OCI-LY7 (cell line): ENCODE measurements around the gene ALDH1L2. TPM values are rescaled to one million over a fixed set of nuclear protein-coding genes. Genes with fewer than 3 reads are reported as not detected.

Experiments
- BruUV-seq: library from RNA; stranded (reverse); fragments of 400-500 nt; replicated peaks from 2 replicates; lab custom pipeline; 2021; lab: Mats Ljungman, UMichigan
- CTCF ChIA-PET: fragments of 300-600 bp; sonication (Branson Sonifier 250); formaldehyde crosslinking; loops from one replicate; lab custom pipeline; 2022; ENCODE audit warnings: antibody characterized with exemption; ENCODE audit not compliant: unreplicated experiment; lab: Charles Lee
- POLR2A ChIA-PET: fragments of 300-600 bp; sonication (Branson Sonifier 250); formaldehyde crosslinking; loops from one replicate; lab custom pipeline; 2022; ENCODE audit warnings: antibody characterized with exemption; lab: Charles Lee
- DNase-seq: peaks from one replicate; pipeline ENCODE4 v3.0.0-alpha.2; 2015; ENCODE audit warnings: low spot score
- H2AFZ ChIP-seq: fragments of 200-600 bp; sonication (generic), shearing (Covaris generic); 2 replicates; pipeline ENCODE4 v1.6.1; 2014; ENCODE audit warnings: mild to moderate bottlenecking, antibody characterized with exemption, low read length, moderate library complexity
- H3K27ac ChIP-seq: fragments of 200-600 bp; sonication (generic); 2 replicates; pipeline ENCODE4 v1.5.1; 2014; ENCODE audit warnings: mixed run types, low read depth, mild to moderate bottlenecking, moderate library complexity, low read length, inconsistent platforms; ENCODE audit not compliant: poor library complexity, severe bottlenecking
- H3K36me3 ChIP-seq: fragments of 200-600 bp; sonication (generic); 2 replicates; pipeline ENCODE4 v1.6.1; 2014; ENCODE audit warnings: mild to moderate bottlenecking, antibody characterized with exemption, low read length, moderate library complexity, mixed read lengths; ENCODE audit not compliant: insufficient read depth
- H3K4me1 ChIP-seq: fragments of 200-600 bp; sonication (generic); 2 replicates; pipeline ENCODE4 v1.5.1; 2014; ENCODE audit warnings: mild to moderate bottlenecking, low read length; ENCODE audit not compliant: insufficient read depth, poor library complexity, severe bottlenecking
- H3K4me2 ChIP-seq: fragments of 200-600 bp; sonication (generic); 2 replicates; pipeline ENCODE4 v1.6.1; 2014; ENCODE audit warnings: mild to moderate bottlenecking, low read length
- H3K4me3 ChIP-seq: fragments of 200-600 bp; sonication (generic); 2 replicates; pipeline ENCODE4 v1.5.1; 2014; ENCODE audit warnings: mild to moderate bottlenecking, low read depth, low read length; ENCODE audit not compliant: poor library complexity, severe bottlenecking
- H3K79me2 ChIP-seq: fragments of 200-600 bp; sonication (generic); 2 replicates; pipeline ENCODE4 v1.6.1; 2016; ENCODE audit warnings: low read depth, mild to moderate bottlenecking, low read length, moderate library complexity, mixed read lengths; ENCODE audit not compliant: insufficient read depth
- H3K9me2 ChIP-seq: fragments of 200-600 bp; sonication (generic); 2 replicates; pipeline ENCODE4 v1.6.1; 2016; ENCODE audit warnings: mild to moderate bottlenecking, low read length, mixed read lengths; ENCODE audit not compliant: insufficient read depth
- H3K9me3 ChIP-seq: fragments of 200-600 bp; sonication (generic); 2 replicates; pipeline ENCODE4 v1.6.1; 2014; ENCODE audit warnings: mild to moderate bottlenecking, mixed run types, low read length, mixed read lengths
- H4K20me1 ChIP-seq: fragments of 200-600 bp; sonication (generic); 2 replicates; pipeline ENCODE4 v1.6.1; 2014; ENCODE audit warnings: mild to moderate bottlenecking, antibody characterized with exemption, low read length, moderate library complexity, mixed read lengths; ENCODE audit not compliant: insufficient read depth
- CTCF ChIP-seq: fragments of 200-600 bp; sonication (generic); conservative IDR thresholded peaks from 2 replicates; pipeline ENCODE4 v1.5.1; 2014; ENCODE audit warnings: mild to moderate bottlenecking, antibody characterized with exemption, low read length, moderate library complexity, mixed read lengths
- EZH2phosphoT487 ChIP-seq: fragments of 200-600 bp; sonication (generic); IDR thresholded peaks from 2 replicates; pipeline ENCODE4 v1.6.1; 2018; ENCODE audit warnings: low read depth, borderline replicate concordance, mild to moderate bottlenecking, mixed run types, antibody characterized with exemption, low read length, moderate library complexity, mixed read lengths
- intact Hi-C: fragments of 100-400 bp; cut with micrococcal nuclease; formaldehyde crosslinking; loops from one replicate; pipeline ENCODE4 v1.10.0; 2022; ENCODE audit not compliant: unreplicated experiment
- total RNA-seq, 2 experiments: library from RNA; depleted of rRNA in 1 of 2; stranded (reverse); fragments of >200 nt in 1 of 2; shearing (Covaris generic) in 1 of 2; gene quantifications; 2 replicates each; pipeline ENCODE4 v1.2.3, GENCODE V29; 2014 to 2022

The ALDH1L2 gene
- total RNA-seq, 2 experiments from 2014 or later: 0.25 TPM; not detected in 1

- Histone ChIP-seq H3K36me3 (no peaks in the 10 kb centered on the region), H3K4me1 (peaks cover 14% of the 10 kb centered on the region), H4K20me1 (no peaks in the 10 kb centered on the region), H3K4me2 (no peak overlapping the region), H3K9me2 (no peaks in the 10 kb centered on the region), H3K27ac (no peak overlapping the region), H3K9me3 (no peaks in the 10 kb centered on the region), H3K4me3 (no peak overlapping the region), H2AFZ (no peak overlapping the region), H3K79me2 (no peaks in the 10 kb centered on the region)
- intact Hi-C loops: no loop called here
- no peak for TF ChIP-seq EZH2phosphoT487
- no peak for TF ChIP-seq CTCF
- CTCF ChIA-PET: no interaction called here
- no TSS peak for BruUV-seq
- POLR2A ChIA-PET: no interaction called here
- DNase-seq: no peak
Observed at GRCh38 chr12:105047308-105047707, 37.0 kb downstream of the ALDH1L2 start.

GRCh38 chr12:105041186-105041585, 43.1 kb downstream of the ALDH1L2 start:
- POLR2A ChIA-PET: no interaction called here
- Histone ChIP-seq H3K36me3 (no peaks in the 10 kb centered on the region), H3K4me2 (no peak overlapping the region), H2AFZ (no peak overlapping the region), H4K20me1 (no peaks in the 10 kb centered on the region), H3K9me3 (no peaks in the 10 kb centered on the region), H3K79me2 (no peaks in the 10 kb centered on the region), H3K4me3 (no peak overlapping the region), H3K9me2 (no peaks in the 10 kb centered on the region), H3K27ac (no peak overlapping the region), H3K4me1 (peaks cover 4% of the 10 kb centered on the region)
- intact Hi-C loops: no loop called here
- no peak for DNase-seq
- TF ChIP-seq CTCF (no peak), EZH2phosphoT487 (no peak)
- CTCF ChIA-PET: no interaction called here
- no TSS peak for BruUV-seq

- no peak for DNase-seq
- no peaks in the 10 kb centered on the region for H3K9me3 ChIP-seq
- no peaks in the 10 kb centered on the region for H3K36me3 ChIP-seq
- no peaks in the 10 kb centered on the region for H3K79me2 ChIP-seq
- H3K4me1 ChIP-seq: peaks cover 4% of the 10 kb centered on the region
- intact Hi-C loops: no loop called here
- H3K27ac ChIP-seq: no peak overlapping the region
- ChIA-PET POLR2A (interaction anchor here (0.6 to 0.7 kb wide), 2 partner anchors 99 to 855 kb away, joined by 6 to 8 read pairs; no protein-coding TSS in a partner anchor), CTCF (no interaction called here)
- H3K9me2 ChIP-seq: no peaks in the 10 kb centered on the region
- H3K4me2 ChIP-seq: no peak overlapping the region
- no peaks in the 10 kb centered on the region for H4K20me1 ChIP-seq
- BruUV-seq: no TSS peak
- H2AFZ ChIP-seq: no peak overlapping the region
- no peak overlapping the region for H3K4me3 ChIP-seq
- TF ChIP-seq CTCF: no peak
- TF ChIP-seq EZH2phosphoT487: no peak
Observed at GRCh38 chr12:105040476-105040875, 43.8 kb downstream of the ALDH1L2 start.
